HEK293 (cell line): Measurements from ENCODE around the gene COL17A1.
A peak's percentile ranks its signal among the peaks of the same experiment; 100 is the strongest.

Experiments
- CTCF ChIA-PET: fragments of 350-600 bp; formaldehyde crosslinking; extraction: SDS; loops from one replicate; lab custom pipeline; 2021; ENCODE audit warnings: antibody characterized with exemption; lab: Yijun Ruan, JAX
- POLR2A ChIA-PET: fragments of 300-600 bp; formaldehyde crosslinking; extraction: SDS; loops from one replicate; lab custom pipeline; 2020; ENCODE audit warnings: antibody characterized with exemption, inconsistent platforms; lab: Yijun Ruan, JAX
- H3K27ac ChIP-seq: fragments of 200-500 bp; sonication (Bioruptor generic); 2 replicates; pipeline ENCODE4 v1.5.1; 2014; ENCODE audit warnings: low read depth, low read length, control low read depth, inconsistent platforms; ENCODE audit errors: extremely low read depth
- H3K36me3 ChIP-seq, 2 experiments: fragments of 200-500 bp in 1 of 2; sonication (Bioruptor generic) in 1 of 2; 1 replicate in 1 of 2; 2 replicates in 1 of 2; pipeline ENCODE4 v1.5.1; 2014 to 2017; ENCODE audit warnings: inconsistent platforms in 2 of 2, low read length in 2 of 2; ENCODE audit not compliant: control insufficient read depth in 2 of 2, insufficient read depth in 1 of 2
- H3K4me1 ChIP-seq: fragments of 200-500 bp; sonication (Bioruptor generic); 2 replicates; pipeline ENCODE4 v1.5.1; 2014; ENCODE audit warnings: mild to moderate bottlenecking, low read length, inconsistent platforms; ENCODE audit not compliant: control insufficient read depth, insufficient read depth
- H3K4me3 ChIP-seq: 2 replicates; pipeline ENCODE4 v1.5.1; 2011; ENCODE audit warnings: low read depth, mild to moderate bottlenecking, control low read depth, low read length, moderate library complexity
- H3K9me3 ChIP-seq: fragments of 200-500 bp; sonication (Bioruptor generic); 2 replicates; pipeline ENCODE4 v1.5.1; 2014; ENCODE audit warnings: low read depth, low read length, inconsistent platforms; ENCODE audit not compliant: control insufficient read depth, insufficient read depth
- HOXA7 ChIP-seq: sonication (generic); formaldehyde crosslinking; IDR thresholded peaks from 2 replicates; pipeline ENCODE4 v1.8.1; 2022; ENCODE audit warnings: missing genetic modification reagents, borderline replicate concordance
- IKZF3 ChIP-seq: fragments of 450-650 bp; IDR thresholded peaks from 2 replicates; pipeline ENCODE4 v1.5.0; 2018; ENCODE audit warnings: missing biosample characterization, mild to moderate bottlenecking, missing genetic modification characterization, moderate library complexity
- OVOL3 ChIP-seq: fragments of 450-650 bp; formaldehyde crosslinking; IDR thresholded peaks from 2 replicates; pipeline ENCODE4 v1.5.1; 2016; ENCODE audit warnings: missing biosample characterization, missing genetic modification characterization
- ZFHX2 ChIP-seq: fragments of 450-650 bp; formaldehyde crosslinking; conservative IDR thresholded peaks from 2 replicates; pipeline ENCODE4 v1.5.1; 2016; ENCODE audit warnings: missing biosample characterization, missing genetic modification characterization
- ZFP41 ChIP-seq: fragments of 450-650 bp; formaldehyde crosslinking; IDR thresholded peaks from 2 replicates; pipeline ENCODE4 v1.5.1; 2016; ENCODE audit warnings: missing biosample characterization, missing genetic modification characterization, borderline replicate concordance
- ZNF140 ChIP-seq: fragments of 450-650 bp; formaldehyde crosslinking; IDR thresholded peaks from 2 replicates; pipeline ENCODE4 v1.5.1; 2016; ENCODE audit warnings: missing biosample characterization, missing genetic modification characterization
- ZNF16 ChIP-seq: fragments of 450-650 bp; formaldehyde crosslinking; IDR thresholded peaks from 2 replicates; pipeline ENCODE4 v1.5.1; 2016; ENCODE audit warnings: low read depth, missing biosample characterization, missing genetic modification characterization
- ZNF175 ChIP-seq: fragments of 450-650 bp; formaldehyde crosslinking; IDR thresholded peaks from 2 replicates; pipeline ENCODE4 v1.5.1; 2016; ENCODE audit warnings: missing biosample characterization, missing genetic modification characterization
- ZNF211 ChIP-seq: fragments of 450-650 bp; formaldehyde crosslinking; IDR thresholded peaks from 2 replicates; pipeline ENCODE4 v1.5.1; 2016; ENCODE audit warnings: low read depth, missing biosample characterization, missing genetic modification characterization
- ZNF24 ChIP-seq: fragments of 450-650 bp; formaldehyde crosslinking; IDR thresholded peaks from 2 replicates; pipeline ENCODE4 v1.5.1; 2016; ENCODE audit warnings: missing biosample characterization, missing genetic modification characterization
- ZNF266 ChIP-seq: fragments of 450-650 bp; formaldehyde crosslinking; IDR thresholded peaks from 2 replicates; pipeline ENCODE4 v1.5.1; 2016; ENCODE audit warnings: missing biosample characterization, missing genetic modification characterization, low read depth
- ZNF423 ChIP-seq: fragments of 450-650 bp; formaldehyde crosslinking; IDR thresholded peaks from 2 replicates; pipeline ENCODE4 v1.5.1; 2016; ENCODE audit warnings: missing biosample characterization, missing genetic modification characterization
- ZNF610 ChIP-seq: fragments of 450-650 bp; formaldehyde crosslinking; IDR thresholded peaks from 2 replicates; pipeline ENCODE4 v1.5.1; 2016; ENCODE audit warnings: missing biosample characterization, missing genetic modification characterization, borderline replicate concordance
- ZNF658 ChIP-seq: fragments of 450-650 bp; formaldehyde crosslinking; IDR thresholded peaks from 2 replicates; pipeline ENCODE4; 2016; ENCODE audit warnings: missing biosample characterization, missing genetic modification characterization
- ZXDB ChIP-seq: fragments of 450-650 bp; formaldehyde crosslinking; IDR thresholded peaks from 2 replicates; pipeline ENCODE4 v1.5.1; 2016; ENCODE audit warnings: missing biosample characterization, missing genetic modification characterization
- TF ChIP-seq, protein P1 (sequence below): fragments of 450-650 bp; formaldehyde crosslinking; IDR thresholded peaks from 2 replicates; pipeline ENCODE4 v1.5.1; 2016; ENCODE audit warnings: missing biosample characterization, missing genetic modification characterization
- TF ChIP-seq, protein P2 (sequence below): fragments of 450-650 bp; formaldehyde crosslinking; IDR thresholded peaks from 2 replicates; pipeline ENCODE4 v1.5.1; 2016; ENCODE audit warnings: missing biosample characterization, missing genetic modification characterization
- TF ChIP-seq, protein P3 (sequence below): fragments of 450-650 bp; formaldehyde crosslinking; IDR thresholded peaks from 2 replicates; pipeline ENCODE4 v1.5.1; 2016; ENCODE audit warnings: missing biosample characterization, missing genetic modification characterization
- TF ChIP-seq, protein P4 (sequence below): fragments of 450-650 bp; formaldehyde crosslinking; IDR thresholded peaks from 2 replicates; pipeline ENCODE4 v1.5.1; 2016; ENCODE audit warnings: missing biosample characterization, missing genetic modification characterization
- TF ChIP-seq, protein P5 (sequence below): fragments of 450-650 bp; formaldehyde crosslinking; conservative IDR thresholded peaks from 2 replicates; pipeline ENCODE4 v1.5.1; 2016; ENCODE audit warnings: low read depth, missing biosample characterization, missing genetic modification characterization
- TF ChIP-seq, protein P6 (sequence below): fragments of 450-650 bp; formaldehyde crosslinking; IDR thresholded peaks from 2 replicates; pipeline ENCODE4 v1.5.1; 2017; ENCODE audit warnings: missing biosample characterization, missing genetic modification characterization

Gene COL17A1

DNA sequence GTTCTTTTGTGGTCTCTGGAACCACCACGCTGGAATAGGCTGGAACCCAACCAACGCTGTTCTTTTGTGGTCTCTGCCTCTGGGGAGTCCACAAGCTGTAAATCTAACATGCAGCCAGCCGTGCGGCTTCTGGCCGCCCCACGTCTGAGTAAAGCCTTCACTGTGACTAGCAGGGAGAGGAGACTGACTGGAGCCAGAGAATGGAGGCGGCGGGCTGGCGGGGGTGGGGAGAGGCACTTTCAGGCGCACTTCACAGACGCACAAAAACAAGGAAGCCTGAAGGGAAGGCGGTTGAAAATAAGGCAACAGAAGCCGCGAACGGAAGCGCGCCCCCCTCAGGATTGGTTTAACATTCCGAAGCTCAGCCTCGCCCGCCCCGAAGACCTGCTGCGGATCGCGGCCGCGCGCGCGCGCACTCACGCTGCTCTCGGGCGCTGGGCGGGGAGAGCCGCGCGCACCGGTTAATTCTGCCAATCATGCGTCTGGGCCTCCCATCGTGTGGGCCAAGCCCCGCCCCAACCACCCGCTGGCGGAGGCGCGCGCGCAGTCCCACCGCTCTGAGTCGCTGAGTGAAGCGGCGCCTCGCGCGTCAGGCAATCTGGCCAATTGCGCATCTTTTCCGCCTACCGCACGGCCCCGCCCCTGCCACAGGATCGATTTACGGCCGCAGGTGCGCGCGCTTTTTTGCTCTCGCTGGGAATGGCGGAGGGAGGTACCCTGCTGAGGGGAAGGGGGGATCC, 36.0 kb upstream of the COL17A1 start, which contains the start of gene SFR1:
Gene SFR1, plus strand, starts transcription at position 687 of the 740 bp plus-strand sequence. Its CDS starts 13 bp downstream, at position 700.
- H3K36me3 ChIP-seq = peaks cover 5 to 6% of the 10 kb centered on the region in 2 experiments; a peak in 2 of 3 replicates
- peaks cover 4% of the 10 kb centered on the region for H3K4me1 ChIP-seq
- ChIA-PET POLR2A (interaction anchor here (0.5 to 2.2 kb wide), 16 partner anchors 12 to 1413 kb away, joined by 3 to 8 read pairs (median 4); partner anchors contain the start of genes CFAP43 and GSTO1), CTCF (interaction anchor here (0.6 to 4.1 kb wide), 21 partner anchors 9 to 335 kb away, joined by 3 to 21 read pairs (median 3); no protein-coding TSS in a partner anchor)
- H3K4me3 ChIP-seq = peak within 1 kb of the TSS; percentile 73
- H3K27ac ChIP-seq = peak within 1 kb of the TSS; percentile 92
- no peaks in the 10 kb centered on the region for H3K9me3 ChIP-seq
- TF ChIP-seq ZNF266 (no peak), ZNF24 (peak; percentile 15; the same call in 1 of the 2 replicates), ZNF658 (tag by site-specific recombination) (no peak), ZNF423 (tag by site-specific recombination) (no peak), ZNF16 (no peak), ZNF140 (no peak), ZFP41 (no peak), ZXDB (tag by site-specific recombination) (peak; percentile 63; the same call in 1 of the 2 replicates), ZNF211 (no peak), OVOL3 (tag by site-specific recombination) (no peak), ZNF610 (0 out of 2 replicates have a peak, but pooled peaks have one; percentile 43), HOXA7 (no peak), IKZF3 (tag by site-specific recombination) (peak; percentile 86), ZNF175 (no peak), ZFHX2 (peak; percentile 71)
- TF ChIP-seq, protein P1, sequence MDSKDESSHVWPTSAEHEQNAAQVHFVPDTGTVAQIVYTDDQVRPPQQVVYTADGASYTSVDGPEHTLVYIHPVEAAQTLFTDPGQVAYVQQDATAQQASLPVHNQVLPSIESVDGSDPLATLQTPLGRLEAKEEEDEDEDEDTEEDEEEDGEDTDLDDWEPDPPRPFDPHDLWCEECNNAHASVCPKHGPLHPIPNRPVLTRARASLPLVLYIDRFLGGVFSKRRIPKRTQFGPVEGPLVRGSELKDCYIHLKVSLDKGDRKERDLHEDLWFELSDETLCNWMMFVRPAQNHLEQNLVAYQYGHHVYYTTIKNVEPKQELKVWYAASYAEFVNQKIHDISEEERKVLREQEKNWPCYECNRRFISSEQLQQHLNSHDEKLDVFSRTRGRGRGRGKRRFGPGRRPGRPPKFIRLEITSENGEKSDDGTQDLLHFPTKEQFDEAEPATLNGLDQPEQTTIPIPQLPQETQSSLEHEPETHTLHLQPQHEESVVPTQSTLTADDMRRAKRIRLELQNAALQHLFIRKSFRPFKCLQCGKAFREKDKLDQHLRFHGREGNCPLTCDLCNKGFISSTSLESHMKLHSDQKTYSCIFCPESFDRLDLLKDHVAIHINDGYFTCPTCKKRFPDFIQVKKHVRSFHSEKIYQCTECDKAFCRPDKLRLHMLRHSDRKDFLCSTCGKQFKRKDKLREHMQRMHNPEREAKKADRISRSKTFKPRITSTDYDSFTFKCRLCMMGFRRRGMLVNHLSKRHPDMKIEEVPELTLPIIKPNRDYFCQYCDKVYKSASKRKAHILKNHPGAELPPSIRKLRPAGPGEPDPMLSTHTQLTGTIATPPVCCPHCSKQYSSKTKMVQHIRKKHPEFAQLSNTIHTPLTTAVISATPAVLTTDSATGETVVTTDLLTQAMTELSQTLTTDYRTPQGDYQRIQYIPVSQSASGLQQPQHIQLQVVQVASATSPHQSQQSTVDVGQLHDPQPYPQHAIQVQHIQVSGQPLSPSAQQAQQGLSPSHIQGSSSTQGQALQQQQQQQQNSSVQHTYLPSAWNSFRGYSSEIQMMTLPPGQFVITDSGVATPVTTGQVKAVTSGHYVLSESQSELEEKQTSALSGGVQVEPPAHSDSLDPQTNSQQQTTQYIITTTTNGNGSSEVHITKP (tag by site-specific recombination) = no peak
- TF ChIP-seq, protein P2, sequence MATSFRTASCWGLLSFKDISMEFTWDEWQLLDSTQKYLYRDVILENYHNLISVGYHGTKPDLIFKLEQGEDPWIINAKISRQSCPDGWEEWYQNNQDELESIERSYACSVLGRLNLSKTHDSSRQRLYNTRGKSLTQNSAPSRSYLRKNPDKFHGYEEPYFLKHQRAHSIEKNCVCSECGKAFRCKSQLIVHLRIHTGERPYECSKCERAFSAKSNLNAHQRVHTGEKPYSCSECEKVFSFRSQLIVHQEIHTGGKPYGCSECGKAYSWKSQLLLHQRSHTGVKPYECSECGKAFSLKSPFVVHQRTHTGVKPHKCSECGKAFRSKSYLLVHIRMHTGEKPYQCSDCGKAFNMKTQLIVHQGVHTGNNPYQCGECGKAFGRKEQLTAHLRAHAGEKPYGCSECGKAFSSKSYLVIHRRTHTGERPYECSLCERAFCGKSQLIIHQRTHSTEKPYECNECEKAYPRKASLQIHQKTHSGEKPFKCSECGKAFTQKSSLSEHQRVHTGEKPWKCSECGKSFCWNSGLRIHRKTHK (tag by site-specific recombination) = no peak
- TF ChIP-seq, protein P3, sequence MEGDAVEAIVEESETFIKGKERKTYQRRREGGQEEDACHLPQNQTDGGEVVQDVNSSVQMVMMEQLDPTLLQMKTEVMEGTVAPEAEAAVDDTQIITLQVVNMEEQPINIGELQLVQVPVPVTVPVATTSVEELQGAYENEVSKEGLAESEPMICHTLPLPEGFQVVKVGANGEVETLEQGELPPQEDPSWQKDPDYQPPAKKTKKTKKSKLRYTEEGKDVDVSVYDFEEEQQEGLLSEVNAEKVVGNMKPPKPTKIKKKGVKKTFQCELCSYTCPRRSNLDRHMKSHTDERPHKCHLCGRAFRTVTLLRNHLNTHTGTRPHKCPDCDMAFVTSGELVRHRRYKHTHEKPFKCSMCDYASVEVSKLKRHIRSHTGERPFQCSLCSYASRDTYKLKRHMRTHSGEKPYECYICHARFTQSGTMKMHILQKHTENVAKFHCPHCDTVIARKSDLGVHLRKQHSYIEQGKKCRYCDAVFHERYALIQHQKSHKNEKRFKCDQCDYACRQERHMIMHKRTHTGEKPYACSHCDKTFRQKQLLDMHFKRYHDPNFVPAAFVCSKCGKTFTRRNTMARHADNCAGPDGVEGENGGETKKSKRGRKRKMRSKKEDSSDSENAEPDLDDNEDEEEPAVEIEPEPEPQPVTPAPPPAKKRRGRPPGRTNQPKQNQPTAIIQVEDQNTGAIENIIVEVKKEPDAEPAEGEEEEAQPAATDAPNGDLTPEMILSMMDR (tag by site-specific recombination) = peak; percentile 95
- TF ChIP-seq, protein P4, sequence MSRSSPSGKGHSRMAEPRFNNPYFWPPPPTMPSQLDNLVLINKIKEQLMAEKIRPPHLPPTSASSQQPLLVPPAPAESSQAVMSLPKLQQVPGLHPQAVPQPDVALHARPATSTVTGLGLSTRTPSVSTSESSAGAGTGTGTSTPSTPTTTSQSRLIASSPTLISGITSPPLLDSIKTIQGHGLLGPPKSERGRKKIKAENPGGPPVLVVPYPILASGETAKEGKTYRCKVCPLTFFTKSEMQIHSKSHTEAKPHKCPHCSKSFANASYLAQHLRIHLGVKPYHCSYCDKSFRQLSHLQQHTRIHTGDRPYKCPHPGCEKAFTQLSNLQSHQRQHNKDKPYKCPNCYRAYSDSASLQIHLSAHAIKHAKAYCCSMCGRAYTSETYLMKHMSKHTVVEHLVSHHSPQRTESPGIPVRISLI (tag by site-specific recombination) = peak; percentile 68
- TF ChIP-seq, protein P5, sequence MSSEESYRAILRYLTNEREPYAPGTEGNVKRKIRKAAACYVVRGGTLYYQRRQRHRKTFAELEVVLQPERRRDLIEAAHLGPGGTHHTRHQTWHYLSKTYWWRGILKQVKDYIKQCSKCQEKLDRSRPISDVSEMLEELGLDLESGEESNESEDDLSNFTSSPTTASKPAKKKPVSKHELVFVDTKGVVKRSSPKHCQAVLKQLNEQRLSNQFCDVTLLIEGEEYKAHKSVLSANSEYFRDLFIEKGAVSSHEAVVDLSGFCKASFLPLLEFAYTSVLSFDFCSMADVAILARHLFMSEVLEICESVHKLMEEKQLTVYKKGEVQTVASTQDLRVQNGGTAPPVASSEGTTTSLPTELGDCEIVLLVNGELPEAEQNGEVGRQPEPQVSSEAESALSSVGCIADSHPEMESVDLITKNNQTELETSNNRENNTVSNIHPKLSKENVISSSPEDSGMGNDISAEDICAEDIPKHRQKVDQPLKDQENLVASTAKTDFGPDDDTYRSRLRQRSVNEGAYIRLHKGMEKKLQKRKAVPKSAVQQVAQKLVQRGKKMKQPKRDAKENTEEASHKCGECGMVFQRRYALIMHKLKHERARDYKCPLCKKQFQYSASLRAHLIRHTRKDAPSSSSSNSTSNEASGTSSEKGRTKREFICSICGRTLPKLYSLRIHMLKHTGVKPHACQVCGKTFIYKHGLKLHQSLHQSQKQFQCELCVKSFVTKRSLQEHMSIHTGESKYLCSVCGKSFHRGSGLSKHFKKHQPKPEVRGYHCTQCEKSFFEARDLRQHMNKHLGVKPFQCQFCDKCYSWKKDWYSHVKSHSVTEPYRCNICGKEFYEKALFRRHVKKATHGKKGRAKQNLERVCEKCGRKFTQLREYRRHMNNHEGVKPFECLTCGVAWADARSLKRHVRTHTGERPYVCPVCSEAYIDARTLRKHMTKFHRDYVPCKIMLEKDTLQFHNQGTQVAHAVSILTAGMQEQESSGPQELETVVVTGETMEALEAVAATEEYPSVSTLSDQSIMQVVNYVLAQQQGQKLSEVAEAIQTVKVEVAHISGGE (tag by site-specific recombination) = 0 out of 2 replicates have a peak, but pooled peaks have one; percentile 27
- TF ChIP-seq, protein P6, sequence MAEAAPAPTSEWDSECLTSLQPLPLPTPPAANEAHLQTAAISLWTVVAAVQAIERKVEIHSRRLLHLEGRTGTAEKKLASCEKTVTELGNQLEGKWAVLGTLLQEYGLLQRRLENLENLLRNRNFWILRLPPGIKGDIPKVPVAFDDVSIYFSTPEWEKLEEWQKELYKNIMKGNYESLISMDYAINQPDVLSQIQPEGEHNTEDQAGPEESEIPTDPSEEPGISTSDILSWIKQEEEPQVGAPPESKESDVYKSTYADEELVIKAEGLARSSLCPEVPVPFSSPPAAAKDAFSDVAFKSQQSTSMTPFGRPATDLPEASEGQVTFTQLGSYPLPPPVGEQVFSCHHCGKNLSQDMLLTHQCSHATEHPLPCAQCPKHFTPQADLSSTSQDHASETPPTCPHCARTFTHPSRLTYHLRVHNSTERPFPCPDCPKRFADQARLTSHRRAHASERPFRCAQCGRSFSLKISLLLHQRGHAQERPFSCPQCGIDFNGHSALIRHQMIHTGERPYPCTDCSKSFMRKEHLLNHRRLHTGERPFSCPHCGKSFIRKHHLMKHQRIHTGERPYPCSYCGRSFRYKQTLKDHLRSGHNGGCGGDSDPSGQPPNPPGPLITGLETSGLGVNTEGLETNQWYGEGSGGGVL (tag by site-specific recombination) = peak; percentile 79
